Stimulated activated CD8-positive, alpha-beta memory T cell treated with anti-CD3 and anti-CD28 coated beads, Interleukin-12 subunit alpha, Interleukin-12 subunit beta, amount 100 ng/mL, for 4 hours (primary cell): ENCODE results near the gene ALPP.
"Not testable (repeated sequence)": the region's sequence is repeated elsewhere in the genome, so short reads cannot be mapped to it uniquely, and the experiment has no call there.

Experiments
- DNase-seq: peaks from one replicate; pipeline ENCODE4 v3.0.0-alpha.2; 2020; ENCODE audit warnings: low read depth

The ALPP gene

GRCh38 chr2:232363784-232364615 lies 14.6 kb upstream of the ALPP start:
- no peak for DNase-seq

- not testable (repeated sequence) for DNase-seq
These were observed 13.6 kb upstream of the ALPP start for GRCh38 chr2:232364806-232365594.

GRCh38 chr2:232365621-232366321 lies 12.8 kb upstream of the ALPP start:
- DNase-seq, result no peak

- not testable (repeated sequence) for DNase-seq
These were observed 12.1 kb upstream of the ALPP start for GRCh38 chr2:232366461-232366860.

- no peak for DNase-seq
These were observed 11.5 kb upstream of the ALPP start for GRCh38 chr2:232367016-232367415.

GRCh38 chr2:232367591-232368233 lies 10.8 kb upstream of the ALPP start:
- DNase-seq, result no peak

GRCh38 chr2:232368311-232368731 lies 10.2 kb upstream of the ALPP start:
- no peak for DNase-seq

GRCh38 chr2:232369126-232369951 lies 9.2 kb upstream of the ALPP start:
- DNase-seq, result no peak

- not testable (repeated sequence) for DNase-seq
These were observed 8.5 kb upstream of the ALPP start for GRCh38 chr2:232370007-232370406.

GRCh38 chr2:232372231-232373208 lies 6.0 kb upstream of the ALPP start:
- DNase-seq, result no peak

- no peak for DNase-seq
These were observed 4.2 kb upstream of the ALPP start for GRCh38 chr2:232374356-232374755.

- no peak for DNase-seq
These were observed 3.4 kb upstream of the ALPP start for GRCh38 chr2:232375164-232375563.

- DNase-seq, result no peak
These were observed 2.3 kb upstream of the ALPP start for GRCh38 chr2:232376260-232376659.

- no peak for DNase-seq
These were observed 1.8 kb upstream of the ALPP start for GRCh38 chr2:232376713-232377112.

- DNase-seq, result no peak
These were observed 1.2 kb upstream of the ALPP start for GRCh38 chr2:232377319-232377718.

GRCh38 chr2:232377841-232378734 lies 463 bp upstream of the ALPP start:
- no peak for DNase-seq

GRCh38 chr2:232379610-232380590 lies 1.3 kb downstream of the ALPP start:
- not testable (repeated sequence) for DNase-seq
